BLaER1 treated with 17β-estradiol and CSF1 and Interleukin-3, amounts not matched to agents 10 nM and 100 nM (cell line): ENCODE measurements around the gene SMIM35.

Experiments used
- H3K27ac ChIP-seq, 11 experiments: shearing (Covaris generic); formaldehyde crosslinking; 2 replicates each; pipeline ENCODE4 v1.8.1; 2022
- H3K27me3 ChIP-seq, 11 experiments: shearing (Covaris generic); formaldehyde crosslinking; 2 replicates each; pipeline ENCODE4 v1.8.1; 2022
- H3K36me3 ChIP-seq, 11 experiments: shearing (Covaris generic); formaldehyde crosslinking; 2 replicates each; pipeline ENCODE4 v1.8.1; 2022
- H3K4me1 ChIP-seq, 10 experiments: shearing (Covaris generic); formaldehyde crosslinking; 2 replicates each; pipeline ENCODE4 v1.8.1; 2022
- H3K4me2 ChIP-seq, 11 experiments: shearing (Covaris generic); formaldehyde crosslinking; 2 replicates each; pipeline ENCODE4 v1.8.1; 2022
- H3K4me3 ChIP-seq, 10 experiments: shearing (Covaris generic); formaldehyde crosslinking; 2 replicates each; pipeline ENCODE4 v1.8.1; 2022
- H3K9ac ChIP-seq, 11 experiments: shearing (Covaris generic); formaldehyde crosslinking; 2 replicates each; pipeline ENCODE4 v1.8.1; 2022
- H3K9me3 ChIP-seq, 11 experiments: shearing (Covaris generic); formaldehyde crosslinking; replicated peaks in 1 of 11; 2 replicates each; pipeline ENCODE4 v1.8.1; 2022
- H4K20me1 ChIP-seq, 11 experiments: shearing (Covaris generic); formaldehyde crosslinking; 2 replicates each; pipeline ENCODE4 v1.8.1; 2022
- Cebpa-rat ChIP-seq, 11 experiments: shearing (Covaris generic); IDR thresholded peaks; 2 replicates each; pipeline ENCODE4 v1.8.1; 2022

SMIM35 gene

DNA sequence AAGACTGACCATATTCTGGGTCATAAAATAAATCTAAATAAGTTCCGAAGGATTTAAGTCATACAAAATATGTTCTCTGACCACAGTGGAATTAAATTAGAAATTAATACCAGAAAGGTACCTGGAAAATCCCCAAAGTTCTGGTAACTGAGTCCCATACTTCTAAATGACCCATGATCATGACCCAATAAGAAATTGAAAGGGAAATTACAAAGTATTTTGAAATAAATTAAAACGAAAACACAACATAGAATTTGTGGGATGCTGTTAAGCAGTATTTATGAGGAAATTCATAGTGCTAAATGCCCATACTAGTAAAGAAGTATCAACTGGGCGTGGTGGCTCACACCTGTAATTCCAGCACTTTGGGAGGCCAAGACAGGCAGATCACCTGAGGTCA is 123.9 kb downstream of the SMIM35 start:
- Histone ChIP-seq H3K4me1 (peaks cover 0 to 53% (median 7%) of the 10 kb centered on the region in 10 experiments; a peak in 13 of 20 replicates), H3K36me3 (no peaks in the 10 kb centered on the region), H3K27ac (no peak overlapping the region), H3K9me3 (peaks cover 10 to 19% (median 14%) of the 10 kb centered on the region in 11 experiments; a peak in 20 of 22 replicates), H3K9ac (no peak overlapping the region), H3K27me3 (no peaks in the 10 kb centered on the region), H3K4me2 (no peak overlapping the region), H3K4me3 (no peak overlapping the region), H4K20me1 (no peaks in the 10 kb centered on the region)
- TF ChIP-seq Cebpa-rat (IDR thresholded peaks at IDR 0.05): no peak

DNA sequence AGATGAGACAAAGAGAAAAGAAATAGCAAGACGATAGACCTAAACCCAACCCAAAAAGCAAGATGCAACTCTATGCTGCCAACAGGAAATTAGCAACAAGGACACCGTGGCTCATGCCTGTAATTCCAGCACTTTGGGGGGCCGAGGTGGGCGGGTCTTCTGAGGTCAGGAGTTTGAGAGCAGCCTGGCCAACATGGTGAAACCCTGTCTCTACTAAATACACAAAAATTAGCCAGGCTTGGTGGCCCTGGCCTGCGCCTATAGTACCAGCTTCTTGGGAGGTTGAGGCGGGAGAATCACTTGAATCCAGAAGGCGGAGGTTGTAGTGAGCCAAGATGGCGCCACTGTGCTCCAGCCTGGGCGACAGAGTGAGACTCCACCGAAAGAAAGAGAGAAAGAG is 124.9 kb downstream of the SMIM35 start:
- peaks cover 18 to 28% (median 23%) of the 10 kb centered on the region in 11 experiments; a peak in 21 of 22 replicates for H3K9me3 ChIP-seq
- no peaks in the 10 kb centered on the region for H3K36me3 ChIP-seq
- H3K27ac ChIP-seq: no peak overlapping the region
- H3K27me3 ChIP-seq: no peaks in the 10 kb centered on the region
- H3K4me3 ChIP-seq: no peak overlapping the region
- H4K20me1 ChIP-seq: no peaks in the 10 kb centered on the region
- TF ChIP-seq Cebpa-rat (IDR thresholded peaks at IDR 0.05): no peak
- H3K4me1 ChIP-seq: peaks cover 0 to 53% (median 7%) of the 10 kb centered on the region in 10 experiments; a peak in 13 of 20 replicates
- H3K9ac ChIP-seq: no peak overlapping the region
- peak overlapping the region in 2 of 11 experiments; percentile 88 to 95; a peak in 4 of 22 replicates for H3K4me2 ChIP-seq

DNA sequence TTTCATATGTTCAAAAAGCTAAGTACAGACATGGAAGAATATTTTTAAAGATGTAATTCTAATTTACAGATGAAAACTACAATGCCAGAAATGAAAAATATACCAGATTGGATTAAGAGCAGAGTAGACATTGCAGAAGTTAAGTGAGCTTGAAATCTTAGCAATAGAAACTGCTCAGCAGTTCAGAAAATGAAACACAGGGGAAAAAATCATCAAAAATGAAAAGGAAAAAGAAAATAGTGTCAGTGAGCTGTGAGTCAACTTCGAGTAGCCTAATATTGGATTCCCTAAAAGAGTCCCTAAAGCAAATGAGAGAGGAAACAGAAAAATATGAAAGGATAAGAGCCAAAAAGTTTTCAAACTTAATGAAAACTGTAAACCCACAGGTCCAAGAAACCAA is 126.4 kb downstream of the SMIM35 start:
- no peaks in the 10 kb centered on the region for H3K27me3 ChIP-seq
- H3K36me3 ChIP-seq: no peaks in the 10 kb centered on the region
- peaks cover 18 to 31% (median 24%) of the 10 kb centered on the region in 11 experiments; a peak in 21 of 22 replicates for H3K9me3 ChIP-seq
- TF ChIP-seq Cebpa-rat (IDR thresholded peaks at IDR 0.05): no peak
- peaks cover 0 to 53% (median 7%) of the 10 kb centered on the region in 10 experiments; a peak in 13 of 20 replicates for H3K4me1 ChIP-seq
- no peaks in the 10 kb centered on the region for H4K20me1 ChIP-seq
- H3K9ac ChIP-seq: peak overlapping the region in 3 of 11 experiments; percentile 71 to 75 (median 74); a peak in 4 of 22 replicates
- H3K4me3 ChIP-seq: no peak overlapping the region; a peak in 1 of 20 replicates
- H3K4me2 ChIP-seq: peak overlapping the region in 4 of 11 experiments; percentile 55 to 95 (median 90); a peak in 7 of 22 replicates
- H3K27ac ChIP-seq: peak overlapping the region in 4 of 11 experiments; percentile 81 to 90 (median 84); a peak in 8 of 22 replicates

DNA sequence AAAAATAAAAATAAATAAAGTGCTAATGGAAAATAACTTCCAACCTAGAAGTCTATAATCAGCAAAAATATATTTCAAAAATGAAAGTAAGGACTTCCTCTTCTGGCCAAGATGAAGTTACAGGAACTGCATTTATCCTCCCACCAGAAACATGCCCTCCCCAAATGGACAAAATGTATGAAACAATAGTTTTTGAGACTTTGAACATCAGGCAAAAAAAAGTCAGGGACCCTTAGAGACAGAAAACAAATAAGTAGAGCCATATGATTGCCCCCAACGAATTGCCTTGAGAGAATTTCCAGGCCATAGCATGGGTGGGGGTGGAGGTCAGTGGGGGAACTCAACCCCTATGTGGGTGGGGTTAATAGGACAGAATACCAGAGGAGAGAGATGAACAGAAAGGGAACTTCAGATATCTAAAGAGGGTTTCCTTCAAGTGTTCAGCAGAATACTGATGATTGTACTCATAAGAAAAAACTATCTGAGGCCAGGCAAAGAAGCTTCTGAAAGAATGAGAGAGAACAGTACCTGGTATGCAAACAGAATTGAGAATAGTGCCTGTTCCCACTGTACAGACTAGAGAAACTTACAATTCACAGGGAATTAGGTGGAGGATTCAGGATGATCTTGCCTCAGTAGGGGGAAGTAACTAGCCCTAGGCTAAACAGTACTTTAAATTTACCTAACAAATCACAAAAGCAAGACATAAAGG is 127.2 kb downstream of the SMIM35 start:
- peaks cover 18 to 31% (median 24%) of the 10 kb centered on the region in 11 experiments; a peak in 21 of 22 replicates for H3K9me3 ChIP-seq
- peak overlapping the region in 5 of 11 experiments; percentile 24 to 75 (median 71); a peak in 9 of 22 replicates for H3K9ac ChIP-seq
- peaks cover 0 to 53% (median 7%) of the 10 kb centered on the region in 10 experiments; a peak in 13 of 20 replicates for H3K4me1 ChIP-seq
- peak overlapping the region in 3 of 10 experiments; percentile 5 to 29 (median 27); a peak in 3 of 20 replicates for H3K4me3 ChIP-seq
- peak overlapping the region in 6 of 11 experiments; percentile 47 to 90 (median 82); a peak in 12 of 22 replicates for H3K27ac ChIP-seq
- H3K36me3 ChIP-seq: no peaks in the 10 kb centered on the region
- TF ChIP-seq Cebpa-rat (IDR thresholded peaks at IDR 0.05): no peak
- H4K20me1 ChIP-seq: no peaks in the 10 kb centered on the region
- H3K4me2 ChIP-seq: peak overlapping the region in 10 of 11 experiments; percentile 0 to 95 (median 56); a peak in 13 of 22 replicates
- H3K27me3 ChIP-seq: no peaks in the 10 kb centered on the region

DNA sequence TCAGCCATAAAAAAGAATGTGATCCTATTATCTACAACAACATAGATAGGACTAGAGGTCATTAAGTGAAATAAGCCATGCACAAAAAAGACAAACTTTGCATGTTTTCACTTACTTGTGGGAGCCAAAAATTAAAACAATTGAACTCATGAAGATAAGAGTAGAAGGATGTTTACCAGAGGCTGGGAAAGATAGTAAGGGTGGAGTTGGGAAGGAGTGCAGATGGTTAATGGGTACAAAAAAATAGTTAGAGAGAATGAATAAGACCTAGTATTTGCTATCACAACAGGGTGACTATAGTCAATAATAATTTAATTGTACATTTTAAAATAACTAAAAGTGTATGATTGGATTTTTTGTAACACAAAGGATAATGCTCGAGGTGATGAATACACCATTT is 127.8 kb downstream of the SMIM35 start:
- no peaks in the 10 kb centered on the region for H4K20me1 ChIP-seq
- peak overlapping the region in 4 of 11 experiments; percentile 14 to 90 (median 83); a peak in 6 of 22 replicates for H3K27ac ChIP-seq
- H3K9me3 ChIP-seq: peaks cover 18 to 31% (median 24%) of the 10 kb centered on the region in 11 experiments; a peak in 21 of 22 replicates
- H3K4me1 ChIP-seq: peaks cover 0 to 59% (median 7%) of the 10 kb centered on the region in 10 experiments; a peak in 13 of 20 replicates
- no peaks in the 10 kb centered on the region for H3K27me3 ChIP-seq
- H3K4me2 ChIP-seq: peak overlapping the region in 4 of 11 experiments; percentile 35 to 92 (median 78); a peak in 6 of 22 replicates
- H3K9ac ChIP-seq: no peak overlapping the region
- H3K4me3 ChIP-seq: 0 out of 20 replicates have a peak overlapping the region, but pooled peaks of 1 of the 10 experiments have one; percentile 5
- TF ChIP-seq Cebpa-rat (IDR thresholded peaks at IDR 0.05): no peak
- H3K36me3 ChIP-seq: no peaks in the 10 kb centered on the region
